Measurements from ENCODE around the gene FOXO3. TPM values are rescaled to one million over a fixed set of nuclear protein-coding genes. Genes with fewer than 3 reads are reported as not detected.

FOXO3 gene
- total and polyA plus RNA-seq, 7 donors = 20.6 to 160 (median 76.5) TPM

- H3K4me1 ChIP-seq = peaks cover 14% of the 10 kb centered on the region
- DNase-seq (no peak), ATAC-seq (no peak)
- no peak overlapping the region for H3K4me3 ChIP-seq
- H3K27ac ChIP-seq = no peak overlapping the region
- 77 to 93% (median 84%) methylated on average over 2 of the region's 2 CpGs for whole genome bisulfite sequencing, 3 donors
- no peaks in the 10 kb centered on the region for H3K27me3 ChIP-seq (ENCODE audit: insufficient read depth in 3 of 3, low read length in 2 of 3)
- no peaks in the 10 kb centered on the region for H3K36me3 ChIP-seq (ENCODE audit: insufficient read depth in 1 of 2, low read depth in 1 of 2)
- TF ChIP-seq CTCF (IDR thresholded peaks at IDR 0.05) = no peak
- intact Hi-C loops (cut with DNase I) = loop anchor here in 1 of 2 donors (5.0 kb wide), 1 partner anchor 41 kb away; no protein-coding TSS in a partner anchor
- H3K9me3 ChIP-seq = no peaks in the 10 kb centered on the region
These were observed 173.1 kb downstream of the FOXO3 start for GRCh38 chr6:108733706-108734265.

Measured in psoas muscle (tissue), 8 donors.